GOT3 (cell line): Measurements from ENCODE around the gene STK32C.

Experiments used
- DNase-seq: peaks from one replicate; lab custom pipeline; 2025; ENCODE audit warnings: mixed read lengths; lab: John Stamatoyannopoulos, UW

STK32C gene

GRCh38 chr10:132198068-132198370 is 109.7 kb downstream of the STK32C start:
- DNase-seq = no peak

GRCh38 chr10:132197271-132198067 is 110.3 kb downstream of the STK32C start:
- no peak for DNase-seq

GRCh38 chr10:132196178-132197113 is 111.3 kb downstream of the STK32C start:
- DNase-seq = no peak

- DNase-seq = no peak
Observed at GRCh38 chr10:132195366-132196075, 112.2 kb downstream of the STK32C start.

GRCh38 chr10:132194726-132195125 is 113.0 kb downstream of the STK32C start:
- DNase-seq = no peak

GRCh38 chr10:132193907-132194552 is 113.7 kb downstream of the STK32C start:
- no peak for DNase-seq

- DNase-seq = no peak
Observed at GRCh38 chr10:132192991-132193665, 114.6 kb downstream of the STK32C start.

- DNase-seq = no peak
Observed at GRCh38 chr10:132192076-132192975, 115.4 kb downstream of the STK32C start.

- DNase-seq = no peak
Observed at GRCh38 chr10:132189810-132190422, 117.8 kb downstream of the STK32C start.

- no peak for DNase-seq
Observed at GRCh38 chr10:132189016-132189415, 118.7 kb downstream of the STK32C start.

GRCh38 chr10:132188331-132188730 is 119.4 kb downstream of the STK32C start:
- DNase-seq = no peak

- DNase-seq = no peak
Observed at GRCh38 chr10:132187430-132188138, 120.2 kb downstream of the STK32C start.

GRCh38 chr10:132186488-132187429 is 121.0 kb downstream of the STK32C start, which contains the start of gene DPYSL4:
Gene DPYSL4 (plus strand): TSS chr10:132186948. CDS start chr10:132187064, 116 bp downstream.
- no peak for DNase-seq

GRCh38 chr10:132185601-132186487 is 121.9 kb downstream of the STK32C start:
- no peak for DNase-seq

- no peak for DNase-seq
Observed at GRCh38 chr10:132184816-132185593, 122.7 kb downstream of the STK32C start.

- no peak for DNase-seq
Observed at GRCh38 chr10:132183046-132183445, 124.7 kb downstream of the STK32C start.
